Hematopoietic multipotent progenitor cell treated with erythropoietin and hydrocortisone succinate and interleukin-3 and kit ligand, for 15 days (in vitro differentiated cells): ENCODE measurements around the gene TIMM21.

Experiments used
- DNase-seq: peaks from one replicate; pipeline ENCODE4 v3.0.0-alpha.2; 2015; ENCODE audit warnings: low spot score

The TIMM21 gene

GRCh38 chr18:74148543-74149070, 284 bp downstream of the TIMM21 start:
- peak; percentile 8 for DNase-seq

GRCh38 chr18:74149878-74150277, 1.6 kb downstream of the TIMM21 start:
- DNase-seq: no peak

GRCh38 chr18:74152270-74152669, 3.9 kb downstream of the TIMM21 start:
- DNase-seq: no peak

GRCh38 chr18:74152857-74153256, 4.5 kb downstream of the TIMM21 start:
- DNase-seq: no peak

- no peak for DNase-seq
These were observed 5.1 kb downstream of the TIMM21 start for GRCh38 chr18:74153377-74153776.

GRCh38 chr18:74153793-74154192, 5.5 kb downstream of the TIMM21 start:
- DNase-seq: no peak

- no peak for DNase-seq
These were observed 6.4 kb downstream of the TIMM21 start for GRCh38 chr18:74154716-74155115.

GRCh38 chr18:74155276-74155675, 7.0 kb downstream of the TIMM21 start:
- no peak for DNase-seq

GRCh38 chr18:74163019-74163660, 14.8 kb downstream of the TIMM21 start:
- DNase-seq: no peak

- DNase-seq: no peak
These were observed 18.1 kb downstream of the TIMM21 start for GRCh38 chr18:74166386-74166785.

GRCh38 chr18:74171910-74172606, 23.7 kb downstream of the TIMM21 start:
- no peak for DNase-seq

GRCh38 chr18:74172697-74173433, 24.5 kb downstream of the TIMM21 start:
- DNase-seq: no peak

- DNase-seq: no peak
These were observed 25.1 kb downstream of the TIMM21 start for GRCh38 chr18:74173434-74173750.

- DNase-seq: no peak
These were observed 27.3 kb downstream of the TIMM21 start for GRCh38 chr18:74175658-74176057.

- no peak for DNase-seq
These were observed 30.6 kb downstream of the TIMM21 start for GRCh38 chr18:74178884-74179283.

GRCh38 chr18:74179623-74180199, 31.4 kb downstream of the TIMM21 start:
- DNase-seq: no peak

- DNase-seq: no peak
These were observed 34.0 kb downstream of the TIMM21 start for GRCh38 chr18:74182335-74182734.

GRCh38 chr18:74183130-74183529, 34.8 kb downstream of the TIMM21 start:
- no peak for DNase-seq

GRCh38 chr18:74184875-74185274, 36.6 kb downstream of the TIMM21 start:
- no peak for DNase-seq

- DNase-seq: no peak
These were observed 37.5 kb downstream of the TIMM21 start for GRCh38 chr18:74185860-74186259.

GRCh38 chr18:74186661-74187060, 38.3 kb downstream of the TIMM21 start:
- peak; percentile 18 for DNase-seq

- no peak for DNase-seq
These were observed 41.8 kb downstream of the TIMM21 start for GRCh38 chr18:74190086-74190485.

GRCh38 chr18:74191577-74191976, 43.3 kb downstream of the TIMM21 start:
- no peak for DNase-seq
